PC-3 (cell line): ENCODE results near the gene BLCAP. TPM values are rescaled to one million over a fixed set of nuclear protein-coding genes. Genes with fewer than 3 reads are reported as not detected.

Experiments
- ATAC-seq: fragments of 200-7000 bp; cut with Tn5 transposase; 2 replicates; pipeline ENCODE4 v1.9.1; 2020; ENCODE audit warnings: mild to moderate bottlenecking, moderate library complexity
- BruUV-seq: library from RNA; stranded (reverse); fragments of 400-500 nt; replicated peaks from 2 replicates; lab custom pipeline; 2021; lab: Mats Ljungman, UMichigan
- CTCF ChIA-PET: fragments of 300-600 bp; sonication (Branson Sonifier 250); formaldehyde crosslinking; loops from one replicate; lab custom pipeline; 2022; ENCODE audit warnings: antibody characterized with exemption; lab: Charles Lee
- POLR2A ChIA-PET: fragments of 300-600 bp; sonication (Branson Sonifier 250); formaldehyde crosslinking; loops from one replicate; lab custom pipeline; 2022; ENCODE audit warnings: antibody characterized with exemption; ENCODE audit not compliant: unreplicated experiment; lab: Charles Lee
- DNase-seq: peaks from one replicate; pipeline ENCODE4 v3.0.0-alpha.2; 2015
- H2AFZ ChIP-seq: fragments of 300-600 bp; sonication (generic); 2 replicates; pipeline ENCODE4 v1.6.0; 2016; ENCODE audit warnings: antibody characterized with exemption, low read length
- H3F3A ChIP-seq: fragments of 300-600 bp; sonication (generic); one replicate; pipeline ENCODE4 v1.6.0; 2017; ENCODE audit warnings: antibody characterized with exemption, low read length, control low read depth, mild to moderate bottlenecking; ENCODE audit not compliant: unreplicated experiment
- H3K27ac ChIP-seq: fragments of 300-600 bp; sonication (generic); 2 replicates; pipeline ENCODE4 v1.5.1; 2016; ENCODE audit warnings: mild to moderate bottlenecking, low read length
- H3K27me3 ChIP-seq: fragments of 300-600 bp; sonication (generic); 2 replicates; pipeline ENCODE4 v1.6.1; 2016; ENCODE audit warnings: low read length, mixed read lengths
- H3K36me3 ChIP-seq: fragments of 300-600 bp; sonication (generic); 2 replicates; pipeline ENCODE4 v1.6.1; 2016; ENCODE audit warnings: low read depth, mixed run types, low read length, mixed read lengths
- H3K4me1 ChIP-seq: fragments of 300-600 bp; sonication (generic); 2 replicates; pipeline ENCODE4 v1.5.1; 2016; ENCODE audit warnings: low read length; ENCODE audit not compliant: insufficient read depth
- H3K4me2 ChIP-seq: fragments of 300-600 bp; sonication (generic); 2 replicates; pipeline ENCODE4 v1.6.0; 2016; ENCODE audit warnings: low read length
- H3K4me3 ChIP-seq: fragments of 300-600 bp; sonication (generic); 2 replicates; pipeline ENCODE4 v1.5.1; 2016; ENCODE audit warnings: mild to moderate bottlenecking, low read length, mixed read lengths
- H3K79me2 ChIP-seq: fragments of 300-600 bp; sonication (generic); 2 replicates; pipeline ENCODE4 v1.6.1; 2017; ENCODE audit warnings: low read length, mixed read lengths
- H3K9ac ChIP-seq: fragments of 300-600 bp; sonication (generic); 2 replicates; pipeline ENCODE4 v1.6.0; 2016; ENCODE audit warnings: mild to moderate bottlenecking, low read length
- H3K9me2 ChIP-seq: fragments of 300-600 bp; sonication (generic); replicated peaks from 2 replicates; pipeline ENCODE4 v1.6.1; 2016; ENCODE audit warnings: mixed run types, low read length, mixed read lengths
- H3K9me3 ChIP-seq: fragments of 300-600 bp; sonication (generic); 2 replicates; pipeline ENCODE4 v1.6.1; 2016; ENCODE audit warnings: low read length, mixed read lengths
- H4K20me1 ChIP-seq: fragments of 300-600 bp; sonication (generic); 2 replicates; pipeline ENCODE4 v1.6.1; 2016; ENCODE audit warnings: low read length, mixed read lengths
- CTCF ChIP-seq: fragments of 300-600 bp; sonication (generic); conservative IDR thresholded peaks from 2 replicates; pipeline ENCODE4 v1.5.1; 2017; ENCODE audit warnings: antibody characterized with exemption, low read depth, mild to moderate bottlenecking, low read length
- EZH2 ChIP-seq: fragments of 300-600 bp; sonication (generic); IDR thresholded peaks from one replicate; pipeline ENCODE4 v1.6.1; 2017; ENCODE audit warnings: antibody characterized with exemption, mild to moderate bottlenecking, low read length; ENCODE audit not compliant: unreplicated experiment
- EZH2phosphoT487 ChIP-seq: fragments of 300-600 bp; sonication (generic); IDR thresholded peaks from 2 replicates; pipeline ENCODE4 v1.6.1; 2018; ENCODE audit warnings: mild to moderate bottlenecking, antibody characterized with exemption, low read length, borderline replicate concordance
- intact Hi-C: fragments of 100-400 bp; cut with micrococcal nuclease; formaldehyde crosslinking; loops from 2 replicates; pipeline ENCODE4 v1.9.0; 2023
- total RNA-seq: library from RNA; depleted of rRNA; stranded (reverse); fragments of >200 nt; gene quantifications from 2 replicates; pipeline ENCODE4 v1.2.3, GENCODE V29; 2014; rRNA removed

BLCAP gene
- total RNA-seq, 1 experiment from 2014 or later, result 100 TPM

GRCh38 chr20:37468886-37469285 is 58.8 kb downstream of the BLCAP start:
- no peaks in the 10 kb centered on the region for H3K9me2 ChIP-seq
- H3K9ac ChIP-seq, result no peak overlapping the region
- no TSS peak for BruUV-seq
- H3F3A ChIP-seq, result no peaks in the 10 kb centered on the region
- ChIA-PET POLR2A (no interaction called here), CTCF (no interaction called here)
- intact Hi-C loops, result no loop called here
- peaks cover 39% of the 10 kb centered on the region for H3K27me3 ChIP-seq
- no peaks in the 10 kb centered on the region for H3K9me3 ChIP-seq
- no peak overlapping the region for H3K4me2 ChIP-seq
- no peaks in the 10 kb centered on the region for H4K20me1 ChIP-seq
- no peaks in the 10 kb centered on the region for H3K79me2 ChIP-seq
- DNase-seq (no peak), ATAC-seq (no peak)
- H3K4me1 ChIP-seq, result no peaks in the 10 kb centered on the region
- H3K36me3 ChIP-seq, result no peaks in the 10 kb centered on the region
- no peak for TF ChIP-seq EZH2phosphoT487
- no peak for TF ChIP-seq EZH2
- no peak for TF ChIP-seq CTCF
- no peak overlapping the region for H3K27ac ChIP-seq
- H3K4me3 ChIP-seq, result no peak overlapping the region
- H2AFZ ChIP-seq, result no peak overlapping the region

Other genes starting within 250 kb of the BLCAP start
- gene MANBAL, start 238.2 kb downstream of the BLCAP start, total RNA-seq, result 21.9 and 27.5 TPM in 2 replicates
- 55.6 and 82.1 TPM in 2 replicates for gene SRC, start 181.7 kb downstream of the BLCAP start, total RNA-seq
- not detected in 2 replicates for gene NNAT, start 6.6 kb downstream of the BLCAP start, total RNA-seq
- 49.9 and 50.9 TPM in 2 replicates for gene CTNNBL1, start 166.2 kb upstream of the BLCAP start, total RNA-seq